ENCODE measurements around the gene EOMES. TPM values are rescaled to one million over a fixed set of nuclear protein-coding genes. Genes with fewer than 3 reads are reported as not detected.

Gene EOMES
- polyA plus RNA-seq, 2 donors = 0.04 to 0.06 TPM

- Histone ChIP-seq H3K36me3 (ENCODE audit: control insufficient read depth in 2 of 2, insufficient read depth in 2 of 2, low read length in 1 of 2) (no peaks in the 10 kb centered on the region), H3K27ac (ENCODE audit: low read depth in 2 of 2, low read length in 1 of 2) (no peak overlapping the region), H3K27me3 (ENCODE audit: control insufficient read depth in 1 of 2, insufficient read depth in 2 of 2, low read length in 2 of 2) (peaks cover 0 to 24% of the 10 kb centered on the region in 2 donors), H3K4me3 (ENCODE audit: low read depth in 1 of 2, low read length in 2 of 2) (no peak overlapping the region), H3K4me1 (ENCODE audit: control insufficient read depth in 2 of 2, insufficient read depth in 2 of 2, low read length in 1 of 2) (peaks cover 3 to 9% of the 10 kb centered on the region in 2 donors), H3K9me3 (ENCODE audit: control insufficient read depth in 2 of 2, insufficient read depth in 1 of 2, low read depth in 1 of 2, low read length in 1 of 2) (no peaks in the 10 kb centered on the region)
- 9 to 15% methylated on average over 31 of the region's 31 CpGs for WGBS, 2 donors
Measured at GRCh38 chr3:27730774-27731659, 8.9 kb upstream of the EOMES start.

GRCh38 chr3:27729748-27730611, 7.9 kb upstream of the EOMES start:
- H3K27me3 ChIP-seq (ENCODE audit: control insufficient read depth in 1 of 2, insufficient read depth in 2 of 2, low read length in 2 of 2) = peaks cover 0 to 24% of the 10 kb centered on the region in 2 donors
- 3% methylated on average over 41 of the region's 41 CpGs for WGBS, 2 donors
- no peak overlapping the region for H3K27ac ChIP-seq (ENCODE audit: low read depth in 2 of 2, low read length in 1 of 2)
- H3K4me3 ChIP-seq (ENCODE audit: low read depth in 1 of 2, low read length in 2 of 2) = peak overlapping the region in 1 of 2 donors; percentile 8
- H3K4me1 ChIP-seq (ENCODE audit: control insufficient read depth in 2 of 2, insufficient read depth in 2 of 2, low read length in 1 of 2) = peaks cover 3 to 9% of the 10 kb centered on the region in 2 donors
- no peaks in the 10 kb centered on the region for H3K36me3 ChIP-seq (ENCODE audit: control insufficient read depth in 2 of 2, insufficient read depth in 2 of 2, low read length in 1 of 2)
- H3K9me3 ChIP-seq (ENCODE audit: control insufficient read depth in 2 of 2, insufficient read depth in 1 of 2, low read depth in 1 of 2, low read length in 1 of 2) = no peaks in the 10 kb centered on the region

GRCh38 chr3:27729325-27729724, 7.2 kb upstream of the EOMES start:
- peaks cover 3 to 9% of the 10 kb centered on the region in 2 donors for H3K4me1 ChIP-seq (ENCODE audit: control insufficient read depth in 2 of 2, insufficient read depth in 2 of 2, low read length in 1 of 2)
- H3K9me3 ChIP-seq (ENCODE audit: control insufficient read depth in 2 of 2, insufficient read depth in 1 of 2, low read depth in 1 of 2, low read length in 1 of 2) = peaks cover 0 to under 1% of the 10 kb centered on the region in 2 donors
- WGBS, 2 donors = 14 to 15% methylated on average over 12 of the region's 12 CpGs
- no peak overlapping the region for H3K4me3 ChIP-seq (ENCODE audit: low read depth in 1 of 2, low read length in 2 of 2)
- no peaks in the 10 kb centered on the region for H3K36me3 ChIP-seq (ENCODE audit: control insufficient read depth in 2 of 2, insufficient read depth in 2 of 2, low read length in 1 of 2)
- no peak overlapping the region for H3K27ac ChIP-seq (ENCODE audit: low read depth in 2 of 2, low read length in 1 of 2)
- peaks cover 5 to 25% of the 10 kb centered on the region in 2 donors for H3K27me3 ChIP-seq (ENCODE audit: control insufficient read depth in 1 of 2, insufficient read depth in 2 of 2, low read length in 2 of 2)

- Histone ChIP-seq H3K27me3 (ENCODE audit: control insufficient read depth in 1 of 2, insufficient read depth in 2 of 2, low read length in 2 of 2) (peaks cover 11 to 31% of the 10 kb centered on the region in 2 donors), H3K36me3 (ENCODE audit: control insufficient read depth in 2 of 2, insufficient read depth in 2 of 2, low read length in 1 of 2) (no peaks in the 10 kb centered on the region), H3K9me3 (ENCODE audit: control insufficient read depth in 2 of 2, insufficient read depth in 1 of 2, low read depth in 1 of 2, low read length in 1 of 2) (peaks cover 0 to 3% of the 10 kb centered on the region in 2 donors), H3K27ac (ENCODE audit: low read depth in 2 of 2, low read length in 1 of 2) (no peak overlapping the region), H3K4me3 (ENCODE audit: low read depth in 1 of 2, low read length in 2 of 2) (no peak overlapping the region), H3K4me1 (ENCODE audit: control insufficient read depth in 2 of 2, insufficient read depth in 2 of 2, low read length in 1 of 2) (peaks cover 3 to 9% of the 10 kb centered on the region in 2 donors)
- 4 to 7% methylated on average over 35 of the region's 35 CpGs for WGBS, 2 donors
Measured at GRCh38 chr3:27728195-27729087, 6.3 kb upstream of the EOMES start.

GRCh38 chr3:27726240-27726639, 4.1 kb upstream of the EOMES start:
- H3K27ac ChIP-seq (ENCODE audit: low read depth in 2 of 2, low read length in 1 of 2) = no peak overlapping the region
- peaks cover 21 to 37% of the 10 kb centered on the region in 2 donors for H3K27me3 ChIP-seq (ENCODE audit: control insufficient read depth in 1 of 2, insufficient read depth in 2 of 2, low read length in 2 of 2)
- H3K4me1 ChIP-seq (ENCODE audit: control insufficient read depth in 2 of 2, insufficient read depth in 2 of 2, low read length in 1 of 2) = peaks cover 14 to 21% of the 10 kb centered on the region in 2 donors
- no peak overlapping the region for H3K4me3 ChIP-seq (ENCODE audit: low read depth in 1 of 2, low read length in 2 of 2)
- peaks cover 0 to 3% of the 10 kb centered on the region in 2 donors for H3K9me3 ChIP-seq (ENCODE audit: control insufficient read depth in 2 of 2, insufficient read depth in 1 of 2, low read depth in 1 of 2, low read length in 1 of 2)
- 21 to 37% methylated on average over 7 of the region's 7 CpGs for WGBS, 2 donors
- H3K36me3 ChIP-seq (ENCODE audit: control insufficient read depth in 2 of 2, insufficient read depth in 2 of 2, low read length in 1 of 2) = no peaks in the 10 kb centered on the region

- peaks cover 0 to 3% of the 10 kb centered on the region in 2 donors for H3K9me3 ChIP-seq (ENCODE audit: control insufficient read depth in 2 of 2, insufficient read depth in 1 of 2, low read depth in 1 of 2, low read length in 1 of 2)
- H3K27me3 ChIP-seq (ENCODE audit: control insufficient read depth in 1 of 2, insufficient read depth in 2 of 2, low read length in 2 of 2) = peaks cover 21 to 35% of the 10 kb centered on the region in 2 donors
- no peak overlapping the region for H3K4me3 ChIP-seq (ENCODE audit: low read depth in 1 of 2, low read length in 2 of 2)
- H3K27ac ChIP-seq (ENCODE audit: low read depth in 2 of 2, low read length in 1 of 2) = no peak overlapping the region
- 10 to 19% methylated on average over 30 of the region's 30 CpGs for WGBS, 2 donors
- H3K4me1 ChIP-seq (ENCODE audit: control insufficient read depth in 2 of 2, insufficient read depth in 2 of 2, low read length in 1 of 2) = peaks cover 15 to 16% of the 10 kb centered on the region in 2 donors
- no peaks in the 10 kb centered on the region for H3K36me3 ChIP-seq (ENCODE audit: control insufficient read depth in 2 of 2, insufficient read depth in 2 of 2, low read length in 1 of 2)
Measured at GRCh38 chr3:27724459-27725197, 2.5 kb upstream of the EOMES start.

- Histone ChIP-seq H3K9me3 (ENCODE audit: control insufficient read depth in 2 of 2, insufficient read depth in 1 of 2, low read depth in 1 of 2, low read length in 1 of 2) (peaks cover 0 to 3% of the 10 kb centered on the region in 2 donors), H3K36me3 (ENCODE audit: control insufficient read depth in 2 of 2, insufficient read depth in 2 of 2, low read length in 1 of 2) (no peaks in the 10 kb centered on the region), H3K27me3 (ENCODE audit: control insufficient read depth in 1 of 2, insufficient read depth in 2 of 2, low read length in 2 of 2) (peaks cover 21 to 36% of the 10 kb centered on the region in 2 donors), H3K4me3 (ENCODE audit: low read depth in 1 of 2, low read length in 2 of 2) (peak overlapping the region in 1 of 2 donors; percentile 4), H3K4me1 (ENCODE audit: control insufficient read depth in 2 of 2, insufficient read depth in 2 of 2, low read length in 1 of 2) (peaks cover 15 to 16% of the 10 kb centered on the region in 2 donors), H3K27ac (ENCODE audit: low read depth in 2 of 2, low read length in 1 of 2) (no peak overlapping the region)
- 9 to 10% methylated on average over 37 of the region's 37 CpGs for WGBS, 2 donors
Measured at GRCh38 chr3:27723815-27724458, 1.8 kb upstream of the EOMES start.

- Histone ChIP-seq H3K27me3 (ENCODE audit: control insufficient read depth in 1 of 2, insufficient read depth in 2 of 2, low read length in 2 of 2) (peaks cover 21 to 31% of the 10 kb centered on the region in 2 donors), H3K9me3 (ENCODE audit: control insufficient read depth in 2 of 2, insufficient read depth in 1 of 2, low read depth in 1 of 2, low read length in 1 of 2) (peaks cover 0 to 3% of the 10 kb centered on the region in 2 donors), H3K4me1 (ENCODE audit: control insufficient read depth in 2 of 2, insufficient read depth in 2 of 2, low read length in 1 of 2) (peaks cover 12 to 16% of the 10 kb centered on the region in 2 donors), H3K36me3 (ENCODE audit: control insufficient read depth in 2 of 2, insufficient read depth in 2 of 2, low read length in 1 of 2) (no peaks in the 10 kb centered on the region), H3K27ac (ENCODE audit: low read depth in 2 of 2, low read length in 1 of 2) (no peak overlapping the region), H3K4me3 (ENCODE audit: low read depth in 1 of 2, low read length in 2 of 2) (peak overlapping the region in 1 of 2 donors; percentile 4)
- 7 to 9% methylated on average over 15 of the region's 15 CpGs for WGBS, 2 donors
Measured at GRCh38 chr3:27723456-27723814, 1.3 kb upstream of the EOMES start.

Data from esophagus (tissue), 2 donors.